Skeletal muscle cell (primary cell): ENCODE results near the gene FAM107B.

Source experiments
- DNase-seq: peaks from one replicate; pipeline ENCODE4 v3.0.0-alpha.2; 2010; ENCODE audit warnings: low read depth
- H3K4me3 ChIP-seq: 2 replicates; pipeline ENCODE4 v1.5.1; 2011; ENCODE audit warnings: low read depth, mild to moderate bottlenecking, control low read depth, low read length, moderate library complexity

The FAM107B gene

DNA sequence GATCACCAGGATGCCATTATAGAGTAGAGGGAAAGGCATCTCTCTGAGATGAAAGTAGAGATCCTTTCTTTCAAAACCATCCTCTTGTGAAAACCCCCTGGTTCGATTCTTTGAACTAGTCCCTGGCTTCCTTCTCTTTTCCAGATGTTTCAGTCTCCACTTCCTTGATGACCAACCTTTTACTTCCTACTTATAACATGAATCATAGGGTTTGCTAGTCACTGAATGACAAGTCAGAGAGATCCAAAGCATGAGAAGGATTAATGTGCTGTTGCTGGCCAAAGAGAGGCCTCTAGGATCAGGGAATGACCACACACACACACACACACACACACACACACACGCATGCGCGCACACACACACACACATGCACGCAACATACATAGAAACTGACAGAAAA lies 282.9 kb downstream of the FAM107B start:
- no peak for DNase-seq
- no peak overlapping the region for H3K4me3 ChIP-seq

DNA sequence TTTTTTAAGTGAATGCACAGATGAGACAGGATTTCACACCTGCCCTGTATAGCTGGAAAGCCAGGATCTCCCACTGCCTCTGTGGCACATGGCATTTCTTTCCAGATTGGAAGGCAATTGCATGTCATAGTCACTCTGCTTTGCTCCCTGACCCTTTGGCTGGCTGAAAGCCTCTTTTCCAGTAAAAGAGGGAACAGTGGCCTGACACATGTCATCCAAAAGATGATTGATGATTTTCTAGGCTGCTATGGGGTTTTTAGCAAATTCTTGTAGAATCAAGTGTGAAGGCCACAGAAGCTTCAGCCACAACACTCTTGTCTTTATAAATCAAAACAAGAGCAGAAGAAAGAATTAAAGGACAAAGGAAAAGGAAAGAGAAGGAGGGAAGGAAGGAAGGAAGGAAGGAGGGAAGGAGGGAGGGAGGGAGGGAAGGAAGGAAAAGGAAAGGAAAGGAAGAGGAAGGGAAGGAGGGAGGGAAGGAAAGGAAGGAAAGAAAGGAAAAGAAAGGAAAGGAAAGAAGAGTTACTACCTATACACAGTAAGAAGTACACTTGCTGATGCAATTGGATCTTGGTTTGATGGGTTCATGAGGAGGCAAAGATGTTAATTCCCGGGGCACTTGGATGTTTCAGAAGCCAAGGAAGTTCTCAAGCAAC lies 285.0 kb downstream of the FAM107B start:
- DNase-seq = no peak
- no peak overlapping the region for H3K4me3 ChIP-seq

DNA sequence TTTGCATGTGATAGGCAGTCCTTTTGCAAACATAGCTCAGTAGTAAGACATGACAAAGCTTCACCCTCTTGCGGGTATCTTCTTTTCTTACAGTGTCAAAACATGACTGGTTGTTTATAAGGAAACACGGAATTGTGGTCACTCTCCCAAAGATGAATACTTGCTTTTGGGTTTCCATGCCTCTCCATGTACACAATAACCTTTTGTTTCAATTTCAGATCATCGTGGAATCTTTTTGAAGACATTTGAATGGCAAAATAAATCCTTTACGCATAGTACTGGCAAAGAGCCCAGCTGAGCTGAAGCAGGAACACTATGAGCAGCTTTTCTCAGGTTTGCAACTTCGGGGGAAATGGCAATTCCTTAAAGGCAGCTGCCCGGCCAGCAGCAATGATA lies 287.2 kb downstream of the FAM107B start:
- no peak for DNase-seq
- no peak overlapping the region for H3K4me3 ChIP-seq

DNA sequence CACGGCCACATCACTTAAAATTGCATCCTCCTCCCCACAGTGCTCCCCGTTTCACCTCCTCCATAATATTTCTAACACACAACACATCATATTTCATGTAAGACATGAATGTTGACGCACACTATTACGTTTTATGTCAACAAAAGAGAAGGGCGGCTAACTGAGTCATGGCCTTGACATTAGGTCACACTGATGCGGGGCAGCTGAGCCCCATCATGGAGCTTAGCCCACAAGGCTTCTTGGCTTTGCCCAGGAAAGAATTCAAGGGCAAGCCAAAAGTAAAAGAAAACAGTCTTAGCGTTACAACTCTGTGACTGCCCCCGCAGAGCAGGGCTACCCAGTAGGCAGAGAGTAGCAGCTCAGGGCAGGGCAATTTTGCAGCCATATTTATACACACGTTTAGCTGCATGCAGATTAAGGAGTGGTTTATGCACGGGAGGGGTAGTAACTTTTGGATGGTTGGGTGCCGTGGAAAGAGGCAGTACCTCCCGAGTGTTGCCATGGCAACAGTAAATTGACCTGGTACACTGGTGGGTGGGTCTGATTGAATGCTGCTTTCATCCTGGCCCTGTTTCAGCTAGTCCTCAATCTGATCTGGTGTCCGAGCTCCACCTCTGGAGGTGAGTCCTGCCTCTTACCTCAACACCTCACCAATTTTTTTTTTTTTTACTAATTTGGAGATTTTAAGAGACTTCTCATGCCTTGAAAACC lies 287.8 kb downstream of the FAM107B start:
- DNase-seq = no peak
- H3K4me3 ChIP-seq = no peak overlapping the region

DNA sequence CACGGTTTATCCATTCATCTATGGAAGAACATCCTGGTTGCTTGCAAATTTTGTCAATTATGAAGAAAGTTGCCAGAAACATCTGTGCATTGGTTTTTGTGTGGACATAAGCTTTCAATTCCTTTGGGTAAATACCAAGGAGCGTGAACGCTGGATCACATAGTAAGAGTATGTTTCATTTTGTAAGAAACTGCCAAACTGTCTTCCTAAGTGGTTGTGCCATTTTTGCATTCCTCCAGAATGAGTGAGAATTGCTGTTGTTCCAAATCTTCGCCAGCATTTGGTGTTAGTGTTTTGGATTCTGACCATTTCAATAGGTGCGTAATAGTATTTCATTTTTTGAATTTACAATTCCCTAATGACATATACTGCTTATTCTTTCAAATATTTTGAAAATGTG lies 288.7 kb downstream of the FAM107B start:
- DNase-seq = no peak
- no peak overlapping the region for H3K4me3 ChIP-seq

DNA sequence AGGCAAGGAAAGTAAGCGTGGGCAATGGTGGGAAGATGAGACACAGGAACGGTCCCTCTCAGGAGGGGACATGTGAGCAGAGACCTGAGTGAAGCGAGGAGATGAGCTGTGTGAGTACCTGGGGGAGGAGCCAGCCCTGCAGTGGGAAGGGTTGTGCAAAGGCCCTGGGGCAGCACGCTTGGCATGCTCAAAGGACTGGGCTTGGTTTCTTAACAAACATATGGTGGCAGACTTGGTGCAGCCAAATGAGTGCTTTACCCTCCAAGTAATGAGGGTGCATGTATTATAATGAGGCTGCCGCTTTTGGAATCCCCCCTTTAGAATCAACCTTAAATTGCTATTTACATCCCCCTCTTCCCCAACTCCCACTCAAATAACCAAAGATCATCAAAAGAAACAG lies 291.3 kb downstream of the FAM107B start:
- no peak overlapping the region for H3K4me3 ChIP-seq
- no peak for DNase-seq

DNA sequence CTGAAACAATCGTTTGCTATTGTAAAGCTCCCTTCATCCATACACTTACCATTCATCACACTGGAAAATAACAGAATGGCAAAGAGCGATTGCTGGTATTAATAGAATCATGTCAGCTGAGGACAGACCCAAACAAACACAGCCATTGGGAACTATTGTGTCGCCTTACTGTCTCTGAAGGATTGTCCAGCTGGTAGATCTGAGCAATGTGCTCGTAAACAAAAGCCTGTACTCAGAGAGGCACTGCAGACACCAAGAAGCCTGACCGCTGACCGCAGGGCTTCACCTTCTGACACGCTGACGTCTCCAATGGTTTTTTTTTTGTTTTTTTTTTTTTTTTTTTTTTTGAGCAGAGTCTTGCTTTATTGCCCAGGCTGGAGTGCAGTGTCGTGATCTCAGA lies 292.9 kb downstream of the FAM107B start:
- no peak for DNase-seq
- no peak overlapping the region for H3K4me3 ChIP-seq

DNA sequence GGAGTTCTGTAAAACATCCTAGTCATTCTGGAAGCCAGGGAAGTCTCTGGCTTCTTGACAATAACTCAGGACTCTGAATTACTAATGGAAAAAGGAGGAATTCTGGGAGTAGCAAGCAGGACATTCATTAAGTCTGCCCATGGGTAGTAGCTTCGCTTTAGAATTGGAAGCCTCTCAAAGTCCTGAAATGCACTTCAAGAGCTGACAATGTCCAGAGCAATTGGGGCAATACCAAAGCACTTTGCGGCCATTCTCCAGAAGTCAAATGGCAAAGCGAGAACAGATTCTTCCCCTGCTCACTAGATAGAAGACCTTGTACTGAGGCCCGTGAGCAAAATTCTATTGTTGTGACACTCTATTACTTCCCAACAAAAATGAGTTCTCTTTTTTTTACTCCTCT lies 293.7 kb downstream of the FAM107B start:
- no peak overlapping the region for H3K4me3 ChIP-seq
- DNase-seq = no peak

DNA sequence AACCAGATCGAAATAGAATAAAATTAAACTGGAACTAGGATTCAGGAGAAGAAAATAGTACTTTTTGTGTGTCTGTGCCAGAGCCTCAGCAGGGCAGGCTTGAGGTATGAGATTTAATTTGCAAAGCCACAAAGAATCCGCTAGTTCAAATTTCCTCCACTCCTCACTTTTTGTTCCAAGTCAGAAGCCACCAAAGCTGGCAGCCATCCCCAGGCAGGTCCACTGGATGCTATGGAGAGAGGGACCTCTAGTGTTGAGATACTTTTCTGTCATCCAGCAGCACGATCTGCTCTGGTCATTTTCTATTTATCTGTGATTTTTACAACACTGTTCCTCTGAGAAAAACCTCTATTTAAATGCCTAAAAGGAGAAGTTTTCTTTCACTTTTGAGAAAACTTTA lies 296.1 kb downstream of the FAM107B start:
- no peak for DNase-seq

DNA sequence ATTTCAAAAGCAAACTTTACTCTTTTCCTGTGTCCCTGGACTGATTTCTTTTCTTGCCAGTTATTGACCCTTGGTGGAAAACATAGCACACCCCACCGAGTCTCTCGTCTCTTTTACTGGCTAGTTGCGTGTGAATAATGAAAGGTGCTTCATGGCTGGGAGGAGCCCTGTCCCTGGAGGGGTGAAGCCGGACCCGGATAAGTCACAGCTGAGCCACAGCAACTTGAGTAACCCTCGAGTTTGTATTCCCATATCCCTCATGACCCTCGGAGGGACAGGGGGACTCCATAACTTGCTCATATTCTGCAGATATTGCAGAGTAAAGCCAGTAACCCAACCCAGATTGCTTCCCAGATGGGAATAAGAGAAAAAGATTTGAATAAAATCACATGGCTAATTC lies 296.5 kb downstream of the FAM107B start:
- no peak overlapping the region for H3K4me3 ChIP-seq
- no peak for DNase-seq

More for the DNA sequence above, 296.1 kb downstream of the FAM107B start:
- H3K4me3 ChIP-seq = no peak overlapping the region

DNA sequence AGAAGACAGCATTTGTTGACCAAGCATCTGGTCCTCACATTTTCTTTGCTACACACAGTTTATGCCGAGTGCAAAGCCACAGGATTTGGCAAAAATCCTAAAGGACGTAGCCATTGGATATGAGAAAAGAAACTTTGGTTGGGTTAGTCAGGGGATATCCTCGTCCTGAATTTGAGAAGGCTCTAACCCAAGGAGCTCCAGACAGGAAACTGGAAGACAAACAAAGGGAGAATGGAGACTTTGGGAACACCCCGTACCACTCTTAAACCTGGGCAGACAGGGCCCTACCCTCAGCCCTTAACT lies 297.3 kb downstream of the FAM107B start:
- no peak overlapping the region for H3K4me3 ChIP-seq
- no peak for DNase-seq

DNA sequence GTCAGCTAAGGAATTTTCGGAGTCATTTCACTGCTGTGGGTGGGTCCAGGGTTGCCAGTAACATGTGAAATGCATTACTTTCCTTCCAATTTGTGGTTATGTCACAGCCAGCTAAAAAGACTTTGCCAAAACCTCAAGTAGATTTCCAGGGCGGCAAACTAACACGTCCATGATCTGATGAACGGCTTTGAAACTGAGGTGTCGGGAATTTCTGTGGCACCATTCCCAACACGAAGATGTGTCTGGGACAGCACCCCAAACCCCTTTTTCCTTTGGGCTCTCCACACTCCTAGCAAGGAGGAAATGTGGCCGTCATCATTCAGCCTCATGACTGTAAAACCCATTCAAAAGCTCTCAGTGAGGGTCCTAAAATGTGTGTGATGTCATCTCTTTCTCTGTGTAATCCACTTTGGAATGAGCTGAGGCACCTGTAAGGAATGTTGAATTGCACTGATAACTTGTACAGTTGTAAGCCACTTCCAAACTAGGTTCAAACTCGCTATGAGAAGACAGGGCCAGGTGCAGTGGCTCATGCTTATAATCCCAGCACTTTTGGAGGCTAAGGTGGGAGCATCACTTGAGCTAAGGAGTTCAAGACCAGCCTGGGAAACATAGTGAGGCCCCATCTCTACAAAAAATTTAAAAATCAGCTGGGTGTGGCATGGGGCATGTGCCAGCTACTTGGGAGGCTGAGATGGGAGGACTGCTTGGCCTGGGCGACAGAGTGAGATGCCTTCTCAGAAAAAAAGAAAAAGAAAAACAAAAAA lies 297.9 kb downstream of the FAM107B start:
- DNase-seq = no peak
- no peak overlapping the region for H3K4me3 ChIP-seq

DNA sequence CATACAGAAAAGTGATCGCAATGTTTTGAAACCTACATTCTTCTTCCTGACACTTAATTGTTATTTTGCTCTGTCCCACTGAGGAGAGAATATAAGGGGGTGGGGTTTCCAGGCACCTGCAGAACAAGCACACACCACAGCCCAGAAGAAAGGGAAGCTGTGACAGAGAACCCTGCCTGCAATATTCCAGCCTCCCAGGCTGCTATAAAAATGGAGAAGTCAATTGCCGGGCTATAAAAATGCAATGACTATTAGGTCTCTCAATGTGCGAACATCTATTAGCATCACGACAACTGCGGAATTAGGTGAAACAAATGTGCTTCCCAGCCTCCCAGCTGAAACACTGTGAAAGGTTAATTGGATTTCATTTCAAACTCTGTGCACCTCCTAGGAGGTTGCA lies 298.7 kb downstream of the FAM107B start:
- no peak for DNase-seq
- H3K4me3 ChIP-seq = no peak overlapping the region

DNA sequence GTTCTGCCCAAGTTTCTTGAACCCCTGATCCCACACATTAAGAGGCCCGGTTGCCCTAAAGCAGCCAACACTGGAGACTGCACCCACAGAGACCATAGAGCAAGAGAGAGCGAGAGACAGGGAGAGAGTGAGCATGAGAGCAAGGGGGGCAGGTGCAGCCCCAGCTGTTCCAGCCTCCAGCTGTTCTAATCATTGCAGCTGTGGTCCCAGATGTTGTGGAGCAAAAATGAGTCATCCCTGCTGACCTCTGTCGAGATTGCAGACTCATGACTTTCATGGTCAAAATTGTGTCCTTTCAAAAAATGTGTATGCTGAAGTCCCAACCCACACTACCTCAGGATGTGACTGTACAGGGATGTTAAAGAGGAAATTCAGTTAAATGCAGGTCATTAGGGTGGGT lies 300.0 kb downstream of the FAM107B start:
- H3K4me3 ChIP-seq = no peak overlapping the region
- no peak for DNase-seq

DNA sequence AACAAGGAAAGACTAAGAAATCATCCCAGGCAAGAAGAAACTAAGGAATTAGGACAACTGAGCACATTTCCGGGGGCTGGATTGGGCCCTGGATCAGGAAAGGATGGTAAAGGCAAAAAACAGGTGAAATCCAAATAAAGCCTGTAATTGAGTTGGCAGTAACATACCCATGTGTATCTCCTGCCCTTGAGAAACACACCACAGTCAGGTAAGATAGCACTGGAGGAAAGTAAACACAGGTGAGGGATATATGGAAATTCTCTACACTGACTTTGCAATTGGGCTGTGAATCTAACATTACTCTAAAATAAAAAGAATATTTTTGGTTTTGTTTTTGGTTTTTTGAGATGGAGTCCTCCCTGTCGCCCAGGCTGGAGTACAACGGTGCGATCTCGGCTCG lies 303.8 kb downstream of the FAM107B start:
- DNase-seq = no peak
- H3K4me3 ChIP-seq = no peak overlapping the region

DNA sequence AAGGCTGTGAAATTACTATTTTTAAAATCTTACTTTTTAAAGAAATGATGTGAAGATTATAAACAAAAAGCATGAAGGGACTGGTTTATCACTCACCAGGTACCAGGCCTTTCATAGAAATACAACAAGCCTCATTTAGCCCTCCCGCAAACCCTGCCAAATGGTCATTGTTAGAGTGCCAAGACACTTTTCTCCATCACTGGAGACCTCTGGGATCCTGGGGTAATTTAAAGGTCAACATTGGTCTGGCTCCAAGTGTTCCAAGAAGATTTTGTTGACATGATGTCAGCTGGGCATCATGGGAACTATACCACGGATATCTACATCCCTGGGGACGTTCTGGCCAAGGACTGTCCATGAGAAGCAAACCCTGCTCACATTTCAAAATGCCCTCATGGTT lies 306.0 kb downstream of the FAM107B start:
- DNase-seq = no peak
- H3K4me3 ChIP-seq = no peak overlapping the region
